D721Med (cell line): Measurements from ENCODE around the gene ELFN1.

Source experiments
- DNase-seq: peaks from one replicate; pipeline ENCODE4 v3.0.0; 2011; ENCODE audit warnings: low spot score; ENCODE audit not compliant: insufficient read length
- FAIRE-seq: peaks from 2 replicates; lab custom pipeline; 2011; peaks lifted over from hg19 to GRCh38; lab: Jason Lieb, UNC
- CTCF ChIP-seq: IDR thresholded peaks from 2 replicates; pipeline ENCODE4 v1.5.1; 2012; ENCODE audit warnings: mild to moderate bottlenecking, control low read depth; ENCODE audit not compliant: insufficient read depth; ENCODE audit errors: missing control alignments

Gene ELFN1

GRCh38 chr7:1673581-1674118 lies 3.6 kb downstream of the ELFN1 start:
- no peak for TF ChIP-seq CTCF
- no peak for FAIRE-seq

GRCh38 chr7:1674161-1675035 lies 4.3 kb downstream of the ELFN1 start:
- DNase-seq (no peak), FAIRE-seq (no peak)
- no peak for TF ChIP-seq CTCF

More at GRCh38 chr7:1673581-1674118, 3.6 kb downstream of the ELFN1 start:
- no peak for DNase-seq

GRCh38 chr7:1675036-1675671 lies 5.1 kb downstream of the ELFN1 start:
- no peak for DNase-seq
- FAIRE-seq, result no peak
- no peak for TF ChIP-seq CTCF

GRCh38 chr7:1675673-1676549 lies 5.8 kb downstream of the ELFN1 start:
- DNase-seq (no peak), FAIRE-seq (no peak)
- no peak for TF ChIP-seq CTCF

GRCh38 chr7:1676550-1677078 lies 6.5 kb downstream of the ELFN1 start:
- DNase-seq (no peak), FAIRE-seq (no peak)
- no peak for TF ChIP-seq CTCF

GRCh38 chr7:1677206-1678080 lies 7.4 kb downstream of the ELFN1 start:
- no peak for FAIRE-seq
- no peak for TF ChIP-seq CTCF
- no peak for DNase-seq
